Tibial artery (tissue), 4 donors: ENCODE measurements around the gene HTRA1.

ENCODE experiments used
- DNase-seq, 2 donors: peaks; one replicate each; pipeline ENCODE4 v3.0.0-alpha.2; 2019
- H3K27ac ChIP-seq, 2 donors: fragments of 200-600 bp; sonication (generic) in 1 of 2; 1 replicate in 1 of 2; 2 replicates in 1 of 2; pipeline ENCODE4 v1.5.1; 2018 to 2019; ENCODE audit warnings: mild to moderate bottlenecking in 1 of 2
- H3K27me3 ChIP-seq, 2 donors: fragments of 200-600 bp; sonication (generic) in 1 of 2; one replicate each; pipeline versions ENCODE4 v1.5.1 to v1.6.0; 2016 to 2019
- H3K36me3 ChIP-seq, 3 donors: fragments of 200-600 bp; sonication (generic) in 2 of 3; one replicate each; pipeline ENCODE4 v1.5.1; 2016 to 2019; ENCODE audit warnings: mild to moderate bottlenecking in 2 of 3
- H3K4me1 ChIP-seq, 4 donors: fragments of 200-600 bp; sonication (generic) in 2 of 4; 1 replicate in 3 of 4; 2 replicates in 1 of 4; pipeline ENCODE4 v1.5.1; 2016 to 2019
- H3K4me3 ChIP-seq, 2 donors: fragments of 200-600 bp; sonication (generic) in 1 of 2; 1 replicate in 1 of 2; 2 replicates in 1 of 2; pipeline ENCODE4 v1.5.1; 2018 to 2019; ENCODE audit warnings: mild to moderate bottlenecking in 2 of 2
- H3K9me3 ChIP-seq, 3 donors: fragments of 200-600 bp; sonication (generic) in 1 of 3; one replicate each; pipeline ENCODE4 v1.5.1; 2016 to 2019
- CTCF ChIP-seq, 2 experiments: fragments of 200-600 bp in 1 of 2; fragments of 450-650 bp in 1 of 2; IDR thresholded peaks; one replicate each; pipeline ENCODE4 v1.5.1; 2017 to 2019; ENCODE audit warnings: antibody characterized with exemption in 2 of 2, mild to moderate bottlenecking in 1 of 2, moderate library complexity in 1 of 2
- intact Hi-C: fragments of 100-400 bp; cut with DNase I; formaldehyde crosslinking; loops from one replicate; pipeline ENCODE4 v1.15.0; 2023; ENCODE audit warnings: low total_unique reads

The HTRA1 gene

GRCh38 chr10:122445904-122446303 lies 15.4 kb upstream of the HTRA1 start:
- intact Hi-C loops = no loop called here

GRCh38 chr10:122446668-122447423 lies 14.5 kb upstream of the HTRA1 start:
- no peak for DNase-seq
- Histone ChIP-seq H3K27ac (no peak overlapping the region), H3K27me3 (no peaks in the 10 kb centered on the region), H3K4me1 (peaks cover 0 to 24% (median 3%) of the 10 kb centered on the region in 4 donors), H3K4me3 (no peak overlapping the region), H3K36me3 (no peaks in the 10 kb centered on the region), H3K9me3 (no peaks in the 10 kb centered on the region)
- intact Hi-C loops = no loop called here
- TF ChIP-seq CTCF (IDR thresholded peaks at IDR 0.05) = no peak

More at GRCh38 chr10:122445904-122446303, 15.4 kb upstream of the HTRA1 start:
- H3K4me1 ChIP-seq = peaks cover 0 to 20% (median 3%) of the 10 kb centered on the region in 4 donors
- no peak for DNase-seq
- no peak overlapping the region for H3K4me3 ChIP-seq
- no peaks in the 10 kb centered on the region for H3K9me3 ChIP-seq
- no peak overlapping the region for H3K27ac ChIP-seq
- no peaks in the 10 kb centered on the region for H3K36me3 ChIP-seq
- TF ChIP-seq CTCF (IDR thresholded peaks at IDR 0.05) = no peak
- H3K27me3 ChIP-seq = no peaks in the 10 kb centered on the region

GRCh38 chr10:122448600-122448999 lies 12.8 kb upstream of the HTRA1 start:
- no peak overlapping the region for H3K27ac ChIP-seq
- H3K27me3 ChIP-seq = no peaks in the 10 kb centered on the region
- DNase-seq = no peak
- intact Hi-C loops = no loop called here
- H3K36me3 ChIP-seq = no peaks in the 10 kb centered on the region
- H3K4me1 ChIP-seq = peaks cover 0 to 24% (median 3%) of the 10 kb centered on the region in 4 donors
- no peaks in the 10 kb centered on the region for H3K9me3 ChIP-seq
- TF ChIP-seq CTCF (IDR thresholded peaks at IDR 0.05) = no peak
- H3K4me3 ChIP-seq = no peak overlapping the region

- Histone ChIP-seq H3K27ac (no peak overlapping the region), H3K9me3 (no peaks in the 10 kb centered on the region), H3K27me3 (no peaks in the 10 kb centered on the region), H3K4me3 (no peak overlapping the region), H3K4me1 (peaks cover 0 to 24% (median 3%) of the 10 kb centered on the region in 4 donors), H3K36me3 (no peaks in the 10 kb centered on the region)
- no peak for DNase-seq
- no peak for TF ChIP-seq CTCF (IDR thresholded peaks at IDR 0.05)
- intact Hi-C loops = no loop called here
Observed at GRCh38 chr10:122449153-122449552, 12.2 kb upstream of the HTRA1 start.

- peak overlapping the region in 1 of 2 donors; percentile 0 for H3K27ac ChIP-seq
- intact Hi-C loops = loop anchor here (10.0 kb wide), 1 partner anchor 114 kb away; the partner anchor contains the start of gene DMBT1
- no peaks in the 10 kb centered on the region for H3K9me3 ChIP-seq
- no peaks in the 10 kb centered on the region for H3K27me3 ChIP-seq
- no peaks in the 10 kb centered on the region for H3K36me3 ChIP-seq
- no peak overlapping the region for H3K4me3 ChIP-seq
- no peak for DNase-seq
- no peak for TF ChIP-seq CTCF (IDR thresholded peaks at IDR 0.05)
- H3K4me1 ChIP-seq = peaks cover 0 to 24% (median 3%) of the 10 kb centered on the region in 4 donors
Observed at GRCh38 chr10:122450353-122450990, 10.9 kb upstream of the HTRA1 start.
